NCI-H2196 (cell line): ENCODE data around the gene SCLT1.

ENCODE experiments used
- DNase-seq: peaks from one replicate; lab custom pipeline; 2025; ENCODE audit not compliant: unreplicated experiment; lab: John Stamatoyannopoulos, UW

The SCLT1 gene

DNA sequence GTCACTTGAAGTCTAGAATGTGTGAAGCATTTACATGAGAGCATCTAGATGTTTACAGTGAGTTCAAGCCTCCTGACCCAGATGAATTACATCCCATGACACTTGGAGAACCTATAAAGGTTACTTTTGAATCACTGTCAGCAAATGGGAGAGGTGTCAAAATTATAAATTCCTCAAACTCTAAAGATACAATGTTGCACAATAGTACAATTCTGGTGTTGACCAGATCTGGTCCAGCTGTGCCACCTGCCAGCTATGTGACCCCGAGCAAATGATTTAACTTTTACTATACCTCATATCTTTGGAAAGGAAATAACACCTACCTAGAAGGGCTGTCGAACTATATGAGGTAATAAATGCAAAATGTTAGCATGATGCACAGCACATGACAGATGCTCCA is 214.1 kb downstream of the SCLT1 start:
- DNase-seq: no peak

DNA sequence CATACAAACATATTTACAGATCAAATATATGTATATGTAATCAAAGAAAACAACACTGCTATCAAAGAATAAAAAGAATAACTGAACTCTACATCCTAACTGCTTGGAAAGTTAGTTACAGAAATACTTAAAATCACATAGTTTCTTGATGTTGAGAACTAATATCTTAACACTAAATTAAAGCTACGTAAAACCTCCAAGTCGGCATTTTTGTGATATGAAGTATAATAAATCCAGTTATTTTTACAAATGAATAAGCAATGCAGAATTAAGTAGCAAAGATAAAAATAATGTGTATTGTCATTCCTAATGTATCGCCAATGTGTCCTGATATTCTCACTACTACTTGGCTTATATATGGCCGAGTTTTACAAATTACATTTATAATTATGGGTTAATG is 215.4 kb downstream of the SCLT1 start:
- no peak for DNase-seq

DNA sequence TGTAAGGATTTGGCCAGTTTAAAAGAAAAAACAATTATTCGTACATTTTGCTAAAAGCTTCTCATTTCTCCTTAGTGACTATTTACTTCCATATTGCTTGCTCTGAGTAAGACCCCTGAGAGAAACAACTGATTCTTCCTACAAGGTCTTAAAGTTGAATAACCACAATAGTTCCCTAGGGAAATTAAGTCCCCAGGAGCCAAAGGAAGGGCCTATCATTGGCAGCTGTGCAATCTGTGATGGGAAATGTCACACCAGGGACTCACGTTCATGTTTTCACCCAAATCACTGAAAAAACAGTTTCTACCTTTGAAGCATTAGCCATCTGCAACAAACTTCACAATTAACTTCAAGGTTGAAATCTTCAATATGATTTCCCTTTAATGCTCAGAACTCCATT is 217.1 kb downstream of the SCLT1 start:
- DNase-seq: no peak

DNA sequence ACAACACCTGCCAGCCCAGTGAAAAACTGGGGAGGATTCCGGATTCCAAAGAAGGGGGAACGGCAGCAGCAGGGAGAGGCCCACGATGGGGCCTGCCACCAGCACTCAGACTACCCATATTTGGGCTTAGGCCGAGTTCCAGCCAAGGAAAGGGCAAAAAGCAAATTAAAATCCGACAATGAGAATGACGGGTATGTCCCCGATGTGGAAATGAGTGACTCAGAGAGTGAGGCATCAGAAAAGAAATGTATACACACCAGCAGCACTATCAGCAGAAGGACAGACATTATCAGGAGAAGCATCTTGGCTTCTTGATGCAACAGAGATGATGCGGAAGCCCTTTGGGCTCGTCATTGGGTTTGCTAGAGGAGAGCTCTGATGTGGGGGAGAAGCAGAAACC is 221.4 kb downstream of the SCLT1 start:
- DNase-seq: no peak

DNA sequence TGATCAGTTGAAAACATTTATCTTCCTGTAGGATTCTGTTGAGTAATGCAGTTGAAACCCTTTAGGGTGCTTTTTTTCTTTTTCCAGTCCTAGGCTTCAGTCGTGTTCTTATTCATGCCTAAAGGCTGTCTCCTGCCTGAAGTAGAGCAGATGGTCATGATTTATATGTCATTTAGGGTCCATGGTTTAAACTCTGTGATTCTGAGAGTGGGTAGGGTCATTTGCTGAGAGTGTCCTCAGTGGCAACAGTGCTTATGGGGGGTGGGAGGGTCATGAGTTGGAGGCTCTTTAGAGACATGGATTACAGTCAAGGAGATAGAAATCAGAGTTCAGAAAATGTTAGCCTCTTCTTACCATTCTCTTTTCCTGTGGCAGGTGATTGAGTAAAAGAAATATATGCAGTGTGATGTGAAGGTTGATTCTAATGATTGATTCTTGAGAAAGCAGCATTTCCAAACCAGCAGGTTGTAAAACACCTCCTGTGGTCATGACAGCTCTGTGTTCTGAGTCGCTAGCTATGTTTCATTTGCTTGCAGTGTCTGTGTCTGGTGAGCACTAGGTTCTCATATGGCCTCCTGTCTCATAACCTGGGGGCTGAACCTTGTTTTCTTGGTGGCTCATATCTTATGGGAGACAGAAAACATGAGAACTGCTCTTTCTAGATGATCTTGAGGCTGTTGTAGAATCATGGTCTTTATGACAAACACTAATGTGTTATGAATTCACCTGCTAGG is 223.4 kb downstream of the SCLT1 start:
- DNase-seq: no peak

DNA sequence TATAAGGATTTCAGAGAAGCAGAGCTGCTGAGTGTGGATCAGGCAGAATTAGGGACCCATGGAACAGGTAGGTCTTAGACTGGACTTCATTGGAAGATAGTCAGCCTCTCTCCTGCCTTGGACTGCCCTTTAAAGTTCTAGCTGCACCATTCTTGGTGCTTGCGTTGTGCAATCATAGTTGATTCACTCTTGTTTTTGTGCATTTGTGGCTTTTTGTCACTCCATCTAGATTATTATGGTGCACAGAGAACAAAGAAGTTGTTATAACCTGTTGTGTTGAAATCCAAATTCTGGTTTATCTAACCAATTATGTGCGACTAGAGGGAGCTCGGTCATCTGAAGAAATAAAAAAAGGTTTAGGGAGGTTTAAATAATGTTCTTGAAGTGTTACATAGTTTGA is 224.6 kb downstream of the SCLT1 start:
- no peak for DNase-seq

DNA sequence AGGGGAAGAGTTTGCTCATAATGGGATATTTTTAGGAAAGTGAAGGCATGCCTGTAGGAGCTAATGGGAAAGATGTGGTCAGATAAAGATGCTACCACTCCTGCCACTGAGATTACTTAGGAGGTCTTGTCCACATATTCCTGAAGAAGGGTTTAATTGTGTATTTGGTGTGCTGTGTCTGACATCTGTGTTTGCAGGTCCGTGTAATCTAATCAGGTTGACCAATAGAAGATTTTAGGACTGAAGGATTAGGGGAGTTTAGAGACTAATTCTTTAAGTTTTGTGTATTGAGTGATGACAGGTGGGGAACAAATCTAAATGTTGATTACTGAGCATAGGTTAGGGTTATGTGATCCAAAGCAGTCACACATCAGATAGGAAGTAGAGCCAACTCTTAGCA is 226.6 kb downstream of the SCLT1 start:
- DNase-seq: no peak

DNA sequence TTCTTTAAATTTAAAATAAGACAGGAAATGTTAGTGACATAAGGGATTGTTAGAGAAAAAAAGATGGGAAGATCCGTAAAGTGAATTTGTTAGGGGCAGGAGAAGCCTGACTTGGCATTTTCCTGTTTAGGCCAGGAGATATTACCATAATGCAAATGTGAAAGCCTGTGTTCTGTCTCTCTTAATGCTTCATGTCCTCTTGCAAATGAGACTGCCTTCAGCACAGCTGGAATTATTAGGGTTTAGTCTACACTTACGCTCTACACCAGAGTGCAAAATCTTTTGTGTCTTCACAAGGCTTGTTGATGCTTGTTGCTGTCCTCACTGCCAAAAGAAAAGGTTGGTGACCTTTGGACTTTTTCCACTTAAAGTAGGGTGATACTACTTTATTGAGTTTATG is 227.1 kb downstream of the SCLT1 start:
- DNase-seq: no peak

DNA sequence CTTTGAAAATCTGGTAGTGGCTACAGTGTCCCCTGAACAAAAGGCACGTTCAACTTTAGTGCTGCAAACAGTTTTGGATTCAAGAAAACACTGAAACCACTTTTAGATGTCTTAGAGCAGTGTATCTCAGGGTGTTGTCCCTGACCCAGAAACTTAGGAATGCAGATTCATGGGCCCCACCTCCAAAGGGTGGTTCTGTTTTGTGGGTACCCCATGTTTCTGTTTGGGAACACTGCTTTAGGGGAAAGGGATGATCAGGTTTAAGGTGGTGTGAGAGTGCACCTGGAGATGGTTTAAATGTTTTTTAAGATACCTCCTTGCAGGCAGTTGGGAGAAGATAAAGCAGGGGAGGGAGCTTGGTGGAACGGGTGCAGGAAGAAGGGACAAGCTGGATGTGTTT is 228.2 kb downstream of the SCLT1 start:
- DNase-seq: no peak

DNA sequence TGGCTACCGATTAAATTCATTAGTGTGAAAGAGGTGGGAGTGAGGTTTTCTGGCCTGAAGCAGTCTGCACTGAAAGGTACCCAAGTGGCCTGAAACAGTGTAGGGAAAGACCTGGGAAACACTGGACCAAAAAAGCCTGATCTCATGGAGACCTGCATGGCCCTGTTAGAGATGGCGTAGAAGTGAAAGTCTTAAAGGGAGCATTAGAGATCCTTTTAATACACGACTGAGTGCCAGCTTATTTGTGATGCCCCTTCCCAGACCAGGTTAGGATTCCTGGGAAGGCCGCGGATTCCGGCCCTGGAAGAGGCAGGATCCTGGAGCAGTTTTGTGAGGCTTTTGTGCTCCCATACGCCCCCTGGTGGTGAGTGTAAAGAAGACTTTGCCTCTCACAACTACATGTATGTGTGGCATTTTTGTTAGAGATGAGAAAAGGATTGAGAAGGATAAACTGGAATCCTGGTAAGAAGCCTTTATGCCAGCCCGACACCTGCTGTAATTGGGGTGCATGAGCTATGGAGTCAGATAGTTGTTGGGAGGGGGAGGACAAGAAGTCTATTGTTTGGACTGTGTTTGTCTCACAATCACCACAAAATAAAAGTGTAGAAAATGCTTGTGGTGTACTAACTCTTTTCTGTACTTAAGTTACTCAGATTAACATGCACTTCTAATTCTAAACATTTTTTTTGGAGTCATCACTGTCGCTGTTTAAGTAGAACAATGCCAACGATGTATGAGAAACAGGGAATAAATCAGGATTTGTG is 229.8 kb downstream of the SCLT1 start:
- peak; percentile 45 for DNase-seq

DNA sequence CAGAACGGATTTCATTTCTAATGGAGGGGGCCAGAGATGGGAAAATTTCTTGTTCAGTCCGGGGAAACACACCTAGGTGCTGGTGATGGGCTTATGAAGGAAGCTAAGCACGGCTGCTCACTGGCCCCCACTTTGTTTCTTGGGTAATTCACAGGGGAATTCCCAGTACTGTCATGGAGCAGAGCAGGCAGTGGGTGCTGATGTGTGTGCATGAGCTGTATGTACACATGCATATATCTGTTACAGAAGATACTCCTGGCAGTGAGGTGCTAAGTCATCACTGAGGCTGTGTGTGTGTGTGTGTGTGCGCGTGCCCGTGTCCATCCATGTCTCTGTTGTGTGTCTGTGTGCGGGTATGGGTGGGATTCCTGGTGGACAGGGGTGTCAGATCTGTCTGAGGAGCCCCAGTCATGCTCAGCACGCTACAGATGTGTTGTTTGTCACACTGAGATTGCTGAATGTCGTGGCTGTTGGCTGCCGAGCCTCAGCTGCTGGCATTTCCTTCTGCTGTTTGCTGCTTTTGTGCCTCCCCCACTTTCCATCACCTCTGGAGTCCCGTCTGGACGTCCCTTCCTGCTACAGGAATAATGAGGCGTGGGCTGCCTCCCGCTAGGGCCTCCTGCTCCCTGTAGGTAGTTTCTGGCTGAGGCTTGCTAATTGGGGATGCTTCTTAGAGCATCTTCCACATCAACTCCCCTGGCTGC is 230.6 kb downstream of the SCLT1 start:
- DNase-seq: no peak

DNA sequence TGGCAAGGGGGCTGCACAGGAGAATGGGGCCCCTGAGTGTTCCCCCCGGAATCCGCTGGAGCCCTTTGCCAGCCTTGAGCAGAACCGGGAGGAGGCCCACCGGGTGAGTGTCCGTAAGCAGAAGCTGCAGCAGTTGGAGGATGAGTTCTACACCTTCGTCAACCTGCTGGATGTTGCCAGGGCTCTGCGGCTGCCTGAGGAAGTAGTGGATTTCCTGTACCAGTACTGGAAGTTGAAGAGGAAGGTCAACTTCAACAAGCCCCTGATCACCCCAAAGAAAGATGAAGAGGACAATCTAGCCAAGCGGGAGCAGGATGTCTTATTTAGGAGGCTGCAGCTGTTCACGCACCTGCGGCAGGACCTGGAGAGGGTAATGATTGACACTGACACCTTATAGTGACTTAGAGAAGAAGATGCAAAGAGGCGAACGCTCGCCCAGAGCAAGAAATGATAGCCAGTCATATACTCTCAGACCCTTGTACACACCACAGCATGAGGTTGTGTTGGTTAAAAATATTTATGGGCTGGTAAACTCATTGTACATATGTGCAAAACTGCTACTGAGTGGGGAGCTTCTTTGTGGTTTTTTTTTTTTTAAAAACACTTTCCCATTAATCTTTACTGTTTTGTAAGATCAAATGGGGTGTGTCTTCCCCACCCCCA is 231.4 kb downstream of the SCLT1 start:
- no peak for DNase-seq

DNA sequence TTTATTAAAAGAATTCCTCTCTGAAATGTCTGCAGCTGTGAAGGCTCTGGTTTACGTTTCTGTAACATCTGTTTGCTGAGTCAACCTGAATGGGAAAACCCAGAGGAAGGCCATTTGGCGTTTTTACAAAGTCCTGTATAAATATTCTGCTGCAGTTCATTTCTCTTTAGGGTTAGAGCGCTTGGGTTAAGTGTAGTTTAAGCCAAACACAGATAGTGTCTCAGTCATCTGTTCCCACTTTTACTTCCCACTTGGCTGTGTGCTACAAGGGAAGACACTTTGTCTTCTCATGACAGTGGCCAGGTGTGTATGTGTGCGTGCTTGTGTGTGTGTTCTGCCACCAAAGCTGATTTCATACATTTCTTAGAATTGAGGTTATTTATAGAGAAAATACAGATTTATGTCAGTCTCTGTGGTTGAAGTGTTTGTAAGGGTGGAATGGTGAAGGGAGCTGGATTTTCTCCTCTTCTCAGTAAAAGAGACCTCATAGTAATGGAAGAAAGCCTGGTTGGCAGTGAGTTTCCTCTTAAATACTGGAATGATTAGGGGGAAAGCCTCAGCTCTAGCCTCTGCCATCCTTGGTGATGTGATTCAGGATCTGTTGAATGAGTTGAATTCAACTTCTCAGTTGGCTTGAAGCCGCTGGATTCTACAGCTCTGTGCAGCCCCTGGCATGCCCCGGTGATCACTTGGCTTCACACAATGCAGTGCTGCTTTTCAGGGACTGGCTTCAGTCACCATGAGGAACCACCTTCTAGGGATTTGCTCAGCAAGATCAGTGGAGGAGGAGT is 233.3 kb downstream of the SCLT1 start:
- DNase-seq: no peak

DNA sequence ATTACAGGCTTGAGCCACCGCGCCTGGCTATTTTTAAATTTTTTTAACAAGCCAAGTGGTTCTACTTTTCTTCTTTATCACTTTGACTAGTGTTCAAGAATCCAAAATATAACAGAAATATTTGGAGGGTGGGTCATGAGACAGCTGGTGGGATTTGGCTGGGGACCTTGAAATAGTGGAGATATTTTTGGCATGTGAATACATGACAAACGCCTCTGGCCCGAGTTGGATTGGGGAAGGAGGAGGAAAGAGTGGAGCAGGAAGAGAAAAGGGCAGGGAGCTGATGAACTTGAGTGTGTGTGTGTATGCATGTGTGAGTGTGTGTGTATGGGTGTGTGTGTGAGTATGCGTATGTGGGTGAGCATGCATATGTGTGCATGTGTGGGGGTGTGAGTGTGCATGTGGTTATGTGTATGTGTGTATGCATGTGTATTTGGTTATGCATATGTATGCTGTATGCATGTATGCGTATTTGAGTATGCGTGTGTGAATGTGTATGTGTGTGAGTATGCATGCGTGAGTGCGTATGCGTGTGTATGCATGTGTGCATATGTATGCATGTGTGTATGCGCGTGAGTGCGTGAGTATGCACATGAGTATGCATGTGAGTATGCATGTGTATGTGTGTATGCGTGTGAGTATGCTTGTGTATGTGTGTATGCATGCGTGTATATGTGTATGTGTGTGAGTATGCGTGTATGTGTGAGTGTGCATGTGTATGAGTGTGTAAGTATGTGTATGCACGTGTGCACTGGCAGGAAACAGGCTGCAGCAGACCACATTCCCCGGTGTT is 234.3 kb downstream of the SCLT1 start:
- DNase-seq: no peak

DNA sequence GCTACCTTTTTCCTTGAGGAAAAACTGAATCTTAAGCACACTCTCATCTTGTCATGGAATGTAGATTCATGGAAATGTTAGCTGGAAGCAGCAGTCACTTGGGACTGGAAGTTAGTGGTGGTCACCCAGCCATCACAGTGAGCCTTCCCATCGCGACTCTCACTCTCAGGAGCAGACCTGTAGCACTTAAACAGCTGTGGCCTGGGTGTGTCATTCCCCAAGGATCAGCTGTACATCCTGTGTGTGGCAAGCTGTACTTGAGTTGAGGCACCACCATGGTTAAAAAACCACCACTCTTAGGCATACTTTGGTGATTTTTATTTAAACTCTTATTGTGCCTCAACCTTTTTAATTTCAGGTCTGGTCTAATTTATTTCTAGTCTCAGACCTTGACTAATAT is 237.1 kb downstream of the SCLT1 start:
- no peak for DNase-seq

DNA sequence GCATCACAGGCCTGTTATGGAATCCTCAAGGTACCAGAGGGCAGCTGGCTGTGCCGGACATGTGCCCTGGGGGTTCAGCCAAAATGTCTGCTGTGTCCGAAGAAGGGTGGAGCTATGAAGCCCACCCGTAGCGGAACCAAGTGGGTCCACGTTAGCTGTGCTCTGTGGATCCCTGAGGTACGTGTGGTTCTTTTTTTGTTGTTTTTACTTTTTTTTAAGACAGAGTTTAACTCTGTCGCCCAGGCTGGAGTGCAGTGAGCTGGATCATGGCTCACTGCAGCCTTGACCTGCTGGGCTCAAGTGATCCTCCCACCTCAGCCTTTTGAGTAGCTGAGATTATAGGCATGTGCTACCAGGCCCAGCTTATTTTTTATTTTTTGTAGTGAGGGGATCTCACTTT is 237.7 kb downstream of the SCLT1 start:
- no peak for DNase-seq

DNA sequence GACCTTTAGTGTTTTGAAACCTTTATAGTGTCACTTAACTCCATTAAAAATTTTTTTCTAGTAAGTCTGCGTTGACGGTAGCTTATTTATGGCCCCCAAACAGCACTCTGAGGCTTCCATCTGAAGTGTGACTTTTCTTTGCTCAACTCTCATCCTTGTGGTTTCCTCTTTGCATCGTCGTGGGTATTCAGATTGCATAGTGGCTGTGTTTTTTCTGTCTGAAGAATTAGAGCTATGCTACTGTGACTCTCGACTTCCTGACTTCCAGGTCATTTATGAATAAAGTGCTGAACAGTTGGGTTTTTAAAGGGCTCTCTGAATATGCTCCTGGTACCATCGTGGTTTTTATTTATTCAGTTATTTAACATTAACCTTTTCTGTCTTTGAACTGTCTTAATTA is 238.9 kb downstream of the SCLT1 start:
- DNase-seq: no peak

DNA sequence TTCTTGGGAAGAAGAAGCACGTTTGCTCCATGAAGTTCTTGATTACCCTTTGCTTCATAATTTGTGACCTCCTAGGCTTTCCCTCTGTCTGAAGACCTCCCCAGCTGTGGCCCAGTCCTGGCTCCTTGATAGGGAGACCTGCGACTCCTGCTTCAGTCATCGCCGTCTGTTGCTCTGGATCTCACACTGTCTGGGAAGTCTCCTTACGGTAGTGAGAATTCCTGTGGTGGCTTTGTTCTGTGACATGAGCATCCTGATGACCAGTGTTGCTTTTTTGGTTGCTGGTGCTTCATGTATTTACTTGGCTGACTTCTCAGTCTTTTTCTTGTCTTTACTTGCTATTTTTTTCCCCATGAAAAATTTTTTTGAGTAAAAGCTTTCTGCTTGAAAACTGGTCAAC is 239.6 kb downstream of the SCLT1 start:
- DNase-seq: no peak

DNA sequence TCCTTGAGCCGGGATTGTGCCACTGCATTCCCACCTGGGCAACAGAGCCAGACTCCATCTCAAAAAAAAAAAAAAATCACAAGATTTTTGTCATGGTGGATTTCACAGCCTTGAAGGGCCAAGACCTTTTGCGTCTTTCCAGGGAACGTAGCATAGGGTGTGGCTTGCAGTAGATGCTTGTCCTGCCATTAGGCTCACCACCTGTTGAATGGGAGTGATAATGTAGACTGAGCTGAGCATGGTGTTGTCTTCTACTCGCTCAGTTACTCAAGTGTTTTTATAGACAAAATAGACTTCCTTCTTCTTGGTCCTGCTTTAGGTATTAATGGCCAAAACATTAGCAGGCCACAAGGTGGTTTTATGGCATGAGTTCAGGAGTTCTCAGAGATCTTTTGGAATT is 243.1 kb downstream of the SCLT1 start:
- no peak for DNase-seq

DNA sequence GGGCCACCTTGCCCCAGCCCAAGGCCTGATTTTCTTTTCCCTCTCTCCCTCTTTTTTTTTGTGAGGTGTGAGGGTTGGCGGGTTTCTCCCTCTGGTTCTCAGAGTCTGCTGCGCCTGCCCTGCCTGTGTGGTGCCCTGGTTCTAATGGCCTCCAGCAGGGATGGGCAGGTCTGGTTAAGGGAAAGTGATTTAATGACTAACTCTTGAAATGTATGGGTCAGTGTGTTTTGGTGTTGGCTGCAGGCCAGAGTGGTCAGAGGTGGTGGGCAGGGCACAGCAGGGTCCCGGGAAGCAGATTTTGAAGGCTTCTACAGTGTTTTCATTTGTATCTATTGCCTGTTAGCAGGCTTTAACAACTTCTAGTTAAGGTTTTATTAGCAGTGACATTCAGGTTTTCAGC is 244.9 kb downstream of the SCLT1 start:
- DNase-seq: no peak
